Stimulated activated CD4-positive, alpha-beta T cell treated with anti-CD3 and anti-CD28 coated beads, Interleukin-1b, Interleukin-23, amount 100 ng/mL, for 1 hour (primary cell): ENCODE data around the gene PPDPF.

Source experiments
- DNase-seq, 2 donors: peaks; one replicate each; pipeline ENCODE4 v3.0.0-alpha.2; 2020; ENCODE audit warnings: low read depth in 2 of 2

Gene PPDPF

DNA sequence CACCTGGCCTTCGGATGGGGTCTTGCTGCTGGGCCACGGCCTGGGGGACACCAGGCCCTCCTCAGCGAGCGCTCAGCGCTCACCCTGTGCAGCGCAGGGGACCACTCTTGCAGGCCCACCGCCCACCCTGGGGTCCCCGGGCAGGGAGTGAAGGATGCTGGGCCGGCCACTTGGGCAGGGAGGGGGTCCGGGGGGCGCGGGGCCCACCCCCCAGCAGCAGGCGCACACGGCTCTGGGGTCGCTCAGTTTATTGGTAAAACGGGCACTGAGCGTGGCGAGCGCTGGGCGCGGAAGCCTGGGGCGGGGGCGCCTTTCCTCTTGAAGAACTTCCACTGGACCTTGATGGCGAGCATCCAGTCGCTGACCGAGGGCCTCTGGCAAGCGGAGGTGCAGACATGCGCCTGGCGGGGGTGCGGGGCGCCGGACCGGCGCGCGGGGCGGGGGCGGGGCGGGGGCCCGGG lies 32.8 kb upstream of the PPDPF start:
- no peak for DNase-seq

DNA sequence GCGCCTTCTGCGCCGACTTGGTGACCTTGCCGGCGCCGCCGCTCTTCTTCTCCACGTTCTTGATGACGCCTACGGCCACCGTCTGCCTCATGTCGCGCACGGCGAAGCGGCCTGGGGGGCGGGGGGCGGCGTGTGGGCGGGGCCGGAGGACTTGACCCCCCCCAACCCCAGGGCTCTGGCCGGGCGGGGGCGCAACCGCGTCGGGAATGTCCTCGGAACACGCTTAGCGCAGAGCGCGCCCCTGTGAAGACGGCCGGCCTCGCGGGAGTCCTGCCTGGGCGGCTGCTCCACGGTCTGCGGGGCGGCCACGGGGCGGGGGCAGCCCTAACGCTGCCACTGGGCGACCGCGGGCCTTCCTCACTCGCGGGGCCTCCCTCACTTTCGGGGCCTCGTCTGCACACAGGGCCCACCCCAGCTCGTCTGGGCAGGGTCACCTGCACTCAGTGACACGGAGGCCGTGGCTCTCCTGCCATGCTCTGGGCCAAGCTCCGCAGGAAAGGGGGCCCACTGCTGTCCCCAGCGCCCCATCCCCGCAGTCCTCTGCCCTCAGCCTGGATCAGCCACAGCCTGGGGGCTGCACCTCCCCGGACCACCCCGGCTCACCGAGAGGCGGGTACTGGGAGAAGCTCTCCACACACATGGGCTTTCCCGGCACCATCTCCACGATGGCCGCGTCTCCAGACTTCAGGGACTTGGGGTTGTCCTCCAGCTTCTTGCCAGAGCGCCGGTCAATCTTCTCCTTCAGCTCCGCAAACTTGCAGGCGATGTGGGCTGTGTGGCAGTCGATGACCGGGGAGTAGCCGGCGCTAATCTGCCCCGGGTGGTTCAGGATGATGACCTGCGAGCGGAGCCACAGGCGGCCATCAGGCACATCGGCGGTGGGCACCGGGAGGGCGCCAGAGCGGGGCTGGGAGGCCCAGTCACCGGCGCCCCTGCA lies 32.0 kb upstream of the PPDPF start:
- DNase-seq: no peak

DNA sequence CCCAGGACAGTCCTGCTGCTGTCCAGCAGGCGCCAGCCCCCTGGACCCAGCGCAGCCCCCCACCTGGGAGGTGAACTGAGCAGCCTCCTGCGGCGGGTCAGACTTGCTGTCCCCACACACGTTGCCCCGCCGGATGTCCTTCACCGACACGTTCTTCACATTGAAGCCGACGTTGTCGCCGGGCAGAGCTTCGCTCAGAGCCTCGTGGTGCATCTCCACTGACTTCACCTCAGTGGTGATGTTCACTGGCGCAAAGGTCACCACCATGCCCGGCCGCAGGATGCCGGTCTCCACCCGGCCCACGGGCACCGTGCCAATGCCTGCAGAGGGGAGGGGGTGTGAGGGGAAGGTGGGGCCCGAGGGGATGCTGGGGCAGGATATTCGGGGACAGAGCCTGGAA lies 30.1 kb upstream of the PPDPF start:
- DNase-seq: no peak

DNA sequence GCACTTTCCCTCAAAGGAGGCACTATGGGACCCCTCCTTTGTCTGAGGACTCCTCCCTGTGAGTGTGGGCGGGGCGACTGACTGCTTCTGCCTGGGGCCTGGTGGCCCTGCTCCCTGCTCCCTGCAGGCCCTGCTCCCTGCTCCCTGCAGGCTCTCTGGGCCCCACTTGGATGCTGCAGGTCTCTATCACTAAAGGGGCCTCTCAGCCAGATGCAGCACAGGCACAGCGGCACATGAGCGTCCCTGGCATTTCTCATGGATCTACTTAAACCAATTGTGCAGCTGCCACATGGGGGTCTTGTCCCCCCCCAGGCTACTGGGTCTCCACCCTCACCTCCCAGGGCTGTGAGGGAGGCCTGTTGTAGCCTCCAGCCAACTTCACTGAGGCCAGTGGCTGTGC lies 29.5 kb upstream of the PPDPF start:
- DNase-seq: no peak

DNA sequence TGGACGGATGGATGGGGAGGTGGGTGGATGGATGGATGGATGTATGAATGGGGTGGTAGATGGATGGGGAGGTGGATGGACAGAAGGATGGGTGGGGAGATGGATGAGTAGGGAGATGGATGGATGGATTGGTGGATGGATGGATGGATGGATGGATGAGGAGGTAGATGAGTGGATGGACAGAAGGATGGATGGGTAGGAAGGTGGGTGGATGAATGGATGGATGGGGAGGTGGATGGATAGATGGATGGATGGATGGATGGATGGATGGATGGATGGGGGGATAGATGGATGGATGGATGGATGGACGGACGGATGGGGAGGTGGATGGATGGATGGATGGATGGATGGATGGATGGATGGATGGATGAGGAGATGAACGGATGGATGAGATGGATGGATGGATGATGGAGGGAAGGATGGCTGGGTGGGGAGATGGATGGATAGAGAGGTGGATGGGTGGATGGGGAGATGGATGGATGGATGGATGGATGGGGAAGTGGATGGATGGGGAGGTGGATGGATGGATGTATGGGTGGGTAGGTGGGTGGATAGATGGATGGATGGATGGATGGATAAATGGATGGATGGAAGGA lies 28.8 kb upstream of the PPDPF start:
- DNase-seq: no peak

DNA sequence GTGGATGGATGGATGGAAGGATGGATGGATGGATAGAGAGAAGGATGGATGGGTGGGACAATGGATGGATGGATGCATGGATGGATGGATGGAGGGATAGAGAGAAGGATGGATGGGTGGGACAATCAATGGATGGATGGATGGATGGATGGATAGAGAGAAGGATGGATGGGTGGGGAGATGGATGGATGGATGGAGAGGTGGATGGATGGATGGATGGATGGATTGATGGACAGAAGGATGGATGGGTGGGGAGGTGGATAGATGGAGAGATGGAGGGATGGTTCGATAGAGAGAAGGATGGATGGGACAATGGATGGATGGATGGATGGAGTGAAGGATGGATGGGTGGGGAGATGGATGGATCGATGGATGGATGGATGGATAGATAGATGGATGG lies 28.0 kb upstream of the PPDPF start:
- DNase-seq: no peak

DNA sequence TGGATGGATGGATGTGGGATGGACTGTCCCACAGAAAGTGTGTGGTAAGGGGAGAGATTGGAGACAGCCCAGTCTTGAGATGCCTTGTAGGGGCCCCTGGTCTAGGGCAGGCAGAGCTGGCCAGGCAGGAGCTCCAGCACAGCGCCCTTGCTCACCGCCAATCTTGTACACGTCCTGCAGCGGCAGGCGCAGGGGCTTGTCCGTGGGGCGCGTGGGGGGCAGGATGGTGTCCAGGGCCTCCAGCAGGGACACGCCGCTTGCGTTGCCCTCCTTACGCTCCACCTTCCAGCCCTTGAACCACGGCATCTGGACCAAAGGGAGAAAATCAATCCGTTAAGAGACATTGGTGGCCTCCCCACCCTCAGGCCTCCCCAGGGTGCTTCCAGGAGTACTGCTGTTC lies 27.6 kb upstream of the PPDPF start:
- DNase-seq: no peak

DNA sequence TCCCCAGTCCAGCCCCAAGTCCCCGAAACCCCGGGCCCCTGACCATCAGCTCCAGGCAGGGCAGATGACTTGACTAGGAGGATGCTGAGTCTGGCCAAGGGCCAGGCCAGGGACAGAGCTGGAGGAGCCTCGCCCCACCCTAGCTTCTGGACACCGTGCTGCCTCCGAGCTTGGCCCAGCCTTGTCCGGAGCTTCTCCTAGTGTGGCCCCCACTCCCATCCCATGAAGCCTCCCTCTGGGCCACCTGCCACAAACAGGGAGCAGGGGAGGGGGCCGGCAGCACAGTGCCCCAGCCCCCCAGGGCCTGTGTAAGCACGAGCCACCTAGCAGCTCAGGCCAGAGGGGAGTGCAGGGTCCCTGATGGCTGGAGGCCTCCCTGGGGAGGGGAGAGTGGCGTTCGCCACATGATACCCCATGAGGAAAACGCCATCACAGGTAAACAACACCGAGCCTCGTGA lies 27.0 kb upstream of the PPDPF start:
- no peak for DNase-seq

DNA sequence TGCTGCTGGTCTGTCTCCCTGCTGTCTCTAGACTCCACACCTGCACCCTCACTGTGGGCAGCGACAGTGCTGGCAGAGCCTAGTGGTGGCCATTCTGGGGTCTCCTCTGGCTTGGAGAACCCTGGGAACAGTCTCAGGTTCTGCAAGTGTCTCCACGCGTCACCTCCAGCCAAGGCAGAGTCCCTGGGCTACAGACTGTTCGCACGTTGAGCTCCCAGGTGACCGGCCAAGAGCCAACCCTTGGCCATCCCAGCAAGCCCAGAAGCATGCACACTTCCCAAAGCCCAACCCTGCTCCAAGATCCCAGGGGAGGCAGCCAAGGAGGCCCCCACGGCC lies 26.5 kb upstream of the PPDPF start:
- DNase-seq: no peak

DNA sequence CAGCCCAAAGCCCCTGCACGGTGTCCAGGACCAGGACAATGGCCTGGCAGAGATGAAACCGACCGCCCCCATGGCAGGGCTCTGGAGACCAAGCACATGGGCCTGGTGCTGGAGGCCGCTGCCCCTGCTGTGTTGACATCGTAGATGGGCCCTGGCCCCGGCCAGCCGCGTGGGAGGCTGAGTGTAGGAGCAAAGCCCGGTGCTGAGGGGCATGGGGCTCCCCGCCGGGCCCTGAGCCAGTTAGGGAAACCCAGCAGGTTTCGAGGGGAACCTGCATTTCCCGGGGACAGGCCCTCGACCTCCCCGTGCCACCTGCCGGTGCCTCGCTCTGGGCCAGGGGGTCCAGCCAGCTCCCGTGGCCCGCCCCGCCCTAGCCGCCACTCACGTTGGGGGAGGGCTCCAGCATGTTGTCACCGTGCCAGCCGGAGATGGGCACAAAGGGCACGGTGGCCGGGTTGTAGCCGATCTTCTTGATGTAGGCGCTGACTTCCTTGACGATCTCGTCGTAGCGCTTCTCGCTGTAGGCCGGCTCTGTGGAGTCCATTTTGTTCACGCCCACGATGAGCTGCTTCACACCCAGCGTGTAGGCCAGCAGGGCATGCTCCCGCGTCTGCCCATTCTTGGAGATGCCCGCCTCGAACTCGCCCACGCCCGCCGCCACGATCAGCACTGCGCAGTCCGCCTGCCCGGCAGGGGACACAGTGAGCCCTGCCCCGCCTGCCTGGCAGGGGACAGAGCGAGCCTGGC lies 26.0 kb upstream of the PPDPF start:
- no peak for DNase-seq

DNA sequence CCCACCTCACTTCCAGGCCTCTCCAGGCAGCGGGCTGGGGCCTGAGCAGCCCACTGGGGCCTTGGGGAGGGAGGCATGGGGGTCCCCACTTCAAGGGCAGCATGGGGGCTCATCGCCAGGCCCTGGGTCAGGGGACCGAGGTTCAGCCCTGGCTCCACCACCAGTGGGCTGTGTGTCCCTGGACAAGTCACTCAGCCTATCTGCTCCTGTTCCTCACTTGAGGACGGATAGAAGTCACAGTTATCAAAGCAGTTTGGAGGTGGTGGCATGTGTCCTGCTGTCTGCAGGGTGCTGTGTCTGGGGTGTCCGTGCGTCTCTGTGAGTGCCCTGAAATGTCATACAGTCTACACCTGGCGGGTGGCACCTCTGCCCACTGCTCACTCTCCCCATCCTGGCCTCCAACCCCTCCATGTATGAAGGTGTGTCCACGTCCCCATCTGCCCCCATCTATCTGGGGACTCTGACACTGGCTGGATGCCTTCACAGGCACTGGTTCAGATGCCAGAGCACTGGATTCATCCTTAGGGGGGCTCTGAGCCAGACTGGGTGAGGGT lies 25.3 kb upstream of the PPDPF start:
- DNase-seq: no peak

DNA sequence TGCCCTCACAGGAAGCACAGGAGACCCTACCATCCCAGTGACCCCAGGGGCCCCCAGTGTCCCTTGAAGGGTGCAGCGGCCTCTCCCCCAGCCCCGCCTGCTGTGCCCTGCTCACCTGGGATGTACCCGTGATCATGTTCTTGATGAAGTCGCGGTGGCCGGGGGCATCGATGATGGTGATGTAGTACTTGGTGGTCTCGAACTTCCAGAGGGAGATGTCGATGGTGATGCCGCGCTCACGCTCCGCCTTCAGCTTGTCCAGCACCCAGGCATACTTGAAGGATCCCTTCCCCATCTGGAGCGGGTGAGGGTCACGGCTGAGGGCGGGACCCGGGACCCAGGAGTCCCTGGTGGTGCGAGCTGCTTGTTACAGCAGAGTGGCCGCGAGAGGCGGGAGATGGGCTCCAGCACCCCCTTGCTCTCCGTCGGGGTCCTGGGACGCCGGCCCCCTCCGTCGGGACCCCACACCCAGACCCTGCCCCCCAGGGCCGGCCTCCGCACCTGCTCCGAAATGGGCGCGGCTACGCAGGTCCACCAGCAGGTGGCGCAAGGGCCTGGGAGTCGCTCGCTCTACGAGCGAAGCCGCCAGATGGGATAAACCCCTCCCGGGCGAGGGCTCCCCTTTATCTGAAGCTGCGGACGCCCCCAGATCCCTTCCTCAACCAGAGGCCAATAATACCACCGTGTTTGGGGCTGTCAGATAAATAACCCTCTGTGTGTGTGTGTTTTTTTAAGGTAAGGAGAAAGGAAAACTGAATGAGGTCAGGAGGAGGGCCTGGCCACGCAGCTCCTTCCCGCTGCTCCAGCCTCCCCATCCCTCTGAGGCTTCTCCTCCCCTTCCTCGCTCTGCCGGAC lies 24.6 kb upstream of the PPDPF start:
- peak; percentile 46 to 69 for DNase-seq

DNA sequence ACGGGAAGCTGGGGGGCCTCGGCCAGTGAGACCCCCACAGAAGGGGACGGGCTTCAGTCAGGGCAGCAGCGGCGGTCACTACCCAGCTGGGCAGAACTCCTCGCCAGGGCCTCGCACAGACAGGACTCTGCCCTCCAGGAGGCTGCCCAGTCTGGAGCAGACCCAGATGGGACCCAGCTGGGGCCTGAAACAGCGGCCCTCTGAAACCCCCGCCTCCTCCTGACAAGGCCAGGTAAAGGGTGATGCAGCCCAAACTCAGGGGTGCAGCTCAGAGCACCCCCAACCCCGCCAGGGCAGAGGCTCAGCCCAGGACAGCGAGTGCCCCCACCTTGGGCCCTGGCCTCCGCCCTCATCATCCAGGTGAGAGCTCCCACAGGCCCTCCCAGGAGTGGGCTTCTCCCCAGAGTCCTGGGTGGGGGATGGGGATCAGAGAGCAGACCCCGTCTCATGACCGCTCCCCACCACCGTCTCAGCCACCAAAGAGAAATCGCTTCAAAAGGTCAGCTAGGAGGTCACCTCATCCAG lies 23.9 kb upstream of the PPDPF start:
- DNase-seq: no peak

DNA sequence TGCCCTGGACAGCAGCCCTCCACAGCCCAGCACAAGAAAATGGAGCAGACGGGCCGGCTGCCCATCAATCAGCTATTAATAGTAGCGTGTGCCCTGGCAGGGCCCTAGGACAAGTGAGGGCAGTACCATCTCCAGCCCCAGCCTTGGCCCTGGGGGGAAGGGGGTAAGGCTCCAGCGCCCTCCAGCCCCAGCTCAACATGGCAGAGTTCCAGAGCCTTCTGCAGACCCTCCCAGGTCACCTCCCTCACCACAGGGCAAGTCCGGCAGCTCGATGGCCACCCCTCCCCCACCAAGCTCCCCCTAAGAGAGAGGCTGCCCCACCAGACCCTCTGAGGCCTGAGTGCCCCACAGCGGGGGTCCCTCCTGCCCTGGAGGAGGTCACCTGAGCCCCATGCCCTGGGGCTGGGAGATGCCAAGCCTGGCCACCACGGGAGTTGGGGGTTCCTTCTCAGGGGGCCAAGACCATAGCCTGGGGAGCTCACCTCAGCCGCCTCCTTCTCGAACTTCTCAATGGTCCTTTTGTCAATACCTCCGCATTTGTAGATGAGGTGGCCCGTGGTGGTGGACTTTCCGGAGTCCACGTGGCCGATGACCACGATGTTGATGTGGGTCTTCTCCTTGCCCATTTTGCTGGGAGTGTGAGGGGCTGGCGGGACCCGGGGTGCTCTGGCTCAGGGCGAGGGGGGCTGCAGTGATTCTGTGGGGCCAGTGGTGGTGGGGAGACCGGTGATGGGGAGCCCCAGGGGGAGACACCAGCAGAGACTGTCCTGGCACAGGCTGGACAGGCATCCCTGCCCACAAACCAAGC lies 23.2 kb upstream of the PPDPF start:
- no peak for DNase-seq

DNA sequence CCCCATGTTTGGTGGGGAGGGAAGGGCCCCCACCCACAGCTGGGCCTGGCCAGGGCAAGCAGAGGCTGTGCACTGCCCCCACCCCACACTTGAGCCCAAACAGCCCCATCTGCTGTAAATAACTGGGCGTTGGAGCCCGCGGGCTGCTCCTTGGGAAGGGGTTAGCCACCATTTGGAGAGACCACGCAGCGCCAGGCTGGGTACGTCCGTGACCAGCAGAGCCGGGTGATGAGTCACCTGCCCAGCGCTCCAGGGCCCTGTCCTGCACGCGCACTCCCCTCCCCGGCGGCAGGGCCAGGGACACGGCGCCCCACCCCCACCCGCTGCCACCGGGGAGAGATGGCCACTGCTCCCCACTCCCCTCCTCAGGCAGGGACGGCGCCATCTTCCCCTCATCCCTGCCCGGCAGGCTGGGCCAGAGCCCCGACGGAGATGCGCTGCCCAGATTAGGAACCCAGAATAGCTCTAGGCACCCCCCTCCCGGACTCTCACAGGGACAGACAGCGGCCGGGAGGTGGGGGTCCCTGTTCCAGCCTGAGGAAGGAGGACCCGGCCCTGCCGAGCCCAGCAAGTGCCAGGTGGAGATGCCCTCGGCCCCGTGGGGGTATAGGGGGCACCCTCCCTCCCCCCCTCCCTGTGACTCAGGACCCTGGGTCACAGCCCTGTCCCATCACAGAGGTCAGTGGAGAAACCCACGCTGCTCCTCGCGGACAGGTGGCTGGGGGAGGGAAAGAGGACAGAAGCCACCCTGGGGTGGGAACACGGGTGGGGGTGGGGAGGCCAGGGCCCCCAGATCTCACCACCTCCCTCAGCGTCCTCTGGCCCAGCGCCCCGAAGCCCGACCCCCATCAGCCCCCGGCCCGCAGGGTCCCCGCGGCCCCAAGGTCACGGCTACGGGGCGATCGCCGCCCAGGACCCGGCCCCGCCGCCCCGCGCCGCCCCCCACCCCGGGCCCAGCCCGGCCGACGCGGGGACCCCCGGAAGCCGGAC lies 22.3 kb upstream of the PPDPF start:
- DNase-seq: no peak

DNA sequence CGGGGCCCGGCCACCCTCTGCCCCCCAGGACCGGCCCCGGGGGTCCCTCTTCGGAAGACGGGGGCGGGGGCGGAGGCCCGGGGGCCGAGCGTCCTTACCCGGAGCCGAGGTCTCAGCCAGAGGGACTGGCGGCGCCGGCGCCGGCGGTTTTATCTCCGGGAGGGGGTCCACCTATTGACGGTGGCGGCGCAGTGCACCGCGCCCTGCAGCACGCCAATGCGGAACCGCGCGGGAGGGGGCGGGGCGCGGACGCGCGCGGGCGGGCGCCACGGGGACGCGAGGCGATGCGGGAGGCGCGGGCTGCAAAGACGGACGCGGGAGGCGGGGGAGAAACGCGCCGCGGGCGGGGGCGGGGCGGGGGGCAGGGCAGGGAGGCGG lies 21.6 kb upstream of the PPDPF start, which contains the start of gene EEF1A2:
TSS of gene EEF1A2 (minus strand) at position 124 of the 378 bp plus-strand sequence. CDS start 1,320 bp downstream, outside the sequence.
- DNase-seq: no peak

DNA sequence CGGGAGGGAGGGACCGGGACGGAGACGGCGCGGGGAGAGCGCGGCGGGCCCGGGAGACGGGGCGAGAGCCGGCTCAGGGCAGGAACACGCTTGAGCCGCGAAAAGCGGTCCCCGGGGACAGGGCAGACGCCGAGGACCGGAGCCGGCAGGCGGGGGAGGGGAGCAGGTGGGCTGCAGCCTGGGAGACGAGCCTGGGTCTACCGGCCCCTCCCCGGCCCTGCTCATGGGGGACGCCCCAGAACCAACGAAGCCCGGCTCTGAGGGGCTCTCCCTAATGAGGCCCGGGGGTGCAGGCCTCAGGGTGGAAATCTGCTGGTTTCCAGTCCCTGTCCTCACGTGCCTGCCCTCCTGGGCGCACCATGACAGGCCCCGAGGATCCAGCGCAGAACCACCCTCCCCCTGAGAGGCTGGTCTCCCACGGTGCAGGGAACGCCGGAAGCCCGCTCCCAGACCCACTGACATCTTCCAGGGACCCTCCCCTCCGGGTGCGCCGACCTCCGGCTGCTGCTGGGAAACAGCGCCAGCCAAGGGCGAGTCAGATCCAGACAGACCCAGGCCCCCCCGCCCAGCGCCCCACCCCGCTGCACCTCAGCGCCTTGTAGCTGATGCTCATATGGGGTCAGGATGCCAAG lies 21.1 kb upstream of the PPDPF start:
- no peak for DNase-seq

DNA sequence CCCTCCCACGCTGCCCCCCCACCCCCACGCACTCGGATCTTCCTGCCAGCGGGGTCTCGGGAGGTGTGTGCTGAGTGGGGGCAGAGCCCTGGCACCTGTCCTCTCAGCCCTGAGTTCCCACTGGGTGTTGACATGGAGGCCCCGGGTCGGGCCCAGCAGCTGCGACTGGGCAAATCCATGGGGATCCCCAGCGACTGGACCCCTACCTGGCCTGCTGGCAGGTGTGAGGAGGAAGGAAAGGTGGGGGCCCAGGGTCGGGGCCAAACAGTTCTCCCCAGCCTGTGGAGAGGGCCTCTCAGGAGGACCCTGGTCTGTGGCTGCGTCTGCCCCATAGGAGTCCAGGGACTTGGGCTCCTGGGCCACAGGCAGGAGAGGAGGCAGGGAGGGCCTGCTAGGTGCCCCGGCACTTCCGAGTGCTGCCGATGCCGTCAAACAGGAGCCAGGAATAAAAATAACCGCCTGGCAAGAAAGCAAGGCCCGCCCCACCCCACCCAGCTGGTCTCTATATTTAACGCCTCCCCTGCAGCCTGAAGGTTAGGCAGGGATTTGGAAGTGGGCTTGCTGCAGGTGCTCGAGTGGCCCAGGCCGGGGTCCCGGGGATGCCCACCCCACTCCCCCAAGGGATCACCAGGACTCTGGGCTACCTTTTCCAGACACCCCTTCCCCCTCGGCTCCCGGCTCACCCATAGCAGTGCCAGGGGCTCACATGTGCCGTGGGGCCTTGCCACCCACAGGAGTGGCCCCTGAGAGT lies 20.2 kb upstream of the PPDPF start:
- DNase-seq: no peak
